Measurements from ENCODE around the gene HMCN2. TPM values are rescaled to one million over a fixed set of nuclear protein-coding genes. Genes with fewer than 3 reads are reported as not detected.

HMCN2 gene
- polyA plus RNA-seq, 3 donors = 1.2 to 1.8 (median 1.6) TPM

- no peak for DNase-seq
Measured at GRCh38 chr9:130366072-130366471, 100.5 kb downstream of the HMCN2 start.

- DNase-seq = no peak
Measured at GRCh38 chr9:130366888-130367550, 101.5 kb downstream of the HMCN2 start.

- DNase-seq = no peak
Measured at GRCh38 chr9:130368631-130369103, 103.1 kb downstream of the HMCN2 start.

GRCh38 chr9:130370226-130370625 lies 104.7 kb downstream of the HMCN2 start:
- no peak for DNase-seq

DNA sequence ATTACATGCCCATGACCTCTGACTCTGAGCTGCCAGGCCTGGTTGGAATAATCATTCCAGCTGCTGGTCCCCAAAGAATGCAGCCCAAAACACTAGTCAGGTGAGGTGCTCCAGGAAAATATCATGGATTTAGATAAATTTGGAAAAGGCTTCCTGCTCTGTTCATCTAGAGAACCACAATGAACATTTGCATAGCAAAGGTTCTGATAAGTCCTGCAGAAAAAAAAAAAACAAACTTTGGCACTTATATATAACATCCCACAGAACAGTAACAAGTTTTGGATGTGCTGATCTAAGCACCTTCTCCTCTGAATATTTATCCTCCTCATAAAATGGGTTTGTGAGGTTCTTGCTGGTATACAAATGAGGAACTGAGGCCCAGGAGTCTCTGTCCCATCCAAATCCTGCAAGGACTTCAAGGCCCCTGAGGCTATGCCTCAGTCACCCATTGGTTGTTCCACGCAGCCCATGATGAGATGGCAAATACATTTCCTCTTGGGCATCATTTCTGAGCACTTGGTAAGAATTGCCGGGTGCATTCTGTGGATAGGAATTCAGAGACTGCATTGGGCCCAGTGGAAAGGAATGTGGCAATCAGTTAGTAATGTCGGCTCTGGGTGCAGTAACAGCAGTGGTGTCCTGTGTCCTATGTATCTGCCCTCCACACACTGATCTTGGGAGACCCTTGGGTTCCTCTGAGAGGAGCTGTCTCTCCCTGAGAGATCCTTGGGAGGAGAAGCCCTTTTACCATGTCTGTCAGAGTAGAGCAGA lies 105.8 kb downstream of the HMCN2 start:
- DNase-seq = no peak

- no peak for DNase-seq
Measured at GRCh38 chr9:130372057-130372456, 106.5 kb downstream of the HMCN2 start.

DNA sequence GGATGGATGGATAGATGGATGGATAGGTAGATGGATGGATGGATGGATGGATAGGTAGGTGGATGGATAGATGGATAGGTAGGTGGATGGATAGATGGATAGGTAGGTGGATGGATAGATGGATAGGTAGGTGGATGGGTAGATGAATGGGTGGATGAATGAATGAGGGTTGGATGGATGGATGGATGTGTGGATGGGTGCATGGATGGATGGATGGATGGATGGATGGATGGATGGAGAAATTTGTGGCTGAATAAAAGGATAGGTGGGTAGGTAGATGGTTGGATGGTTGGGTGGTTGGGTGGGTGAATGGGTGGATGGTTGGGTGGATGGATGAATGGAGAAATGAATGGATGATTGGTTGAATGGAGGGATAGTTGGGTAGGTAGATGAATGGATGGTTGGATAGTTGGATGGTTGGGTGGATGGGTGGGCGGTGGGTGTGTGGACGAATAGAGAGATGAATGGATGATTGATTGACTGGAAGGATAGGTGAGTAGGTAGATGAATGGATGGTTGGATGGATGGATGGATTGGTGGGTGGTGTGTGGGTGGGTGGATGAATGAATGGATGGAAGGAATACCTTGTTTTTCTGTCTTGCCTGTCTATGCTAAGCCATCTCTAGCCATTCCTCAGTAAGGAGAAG lies 108.2 kb downstream of the HMCN2 start:
- no peak for DNase-seq

DNA sequence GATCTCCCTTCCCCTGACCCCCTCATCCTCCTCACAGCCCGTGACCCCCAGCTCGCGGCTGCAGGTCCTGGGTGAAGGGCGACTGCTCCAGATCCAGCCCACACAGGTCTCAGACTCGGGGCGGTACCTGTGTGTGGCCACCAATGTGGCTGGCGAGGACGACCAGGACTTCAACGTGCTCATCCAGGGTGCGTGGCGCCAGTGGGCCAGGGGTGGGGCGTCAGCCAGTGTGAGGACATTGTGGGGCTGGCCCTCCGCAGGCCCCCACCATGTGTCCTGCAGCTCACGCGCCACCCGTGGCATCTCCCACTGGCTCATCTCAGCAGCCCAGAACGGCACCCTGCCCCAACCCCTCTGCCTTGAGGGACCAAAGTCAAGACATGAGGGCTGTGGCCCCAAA lies 112.1 kb downstream of the HMCN2 start:
- DNase-seq = no peak

DNA sequence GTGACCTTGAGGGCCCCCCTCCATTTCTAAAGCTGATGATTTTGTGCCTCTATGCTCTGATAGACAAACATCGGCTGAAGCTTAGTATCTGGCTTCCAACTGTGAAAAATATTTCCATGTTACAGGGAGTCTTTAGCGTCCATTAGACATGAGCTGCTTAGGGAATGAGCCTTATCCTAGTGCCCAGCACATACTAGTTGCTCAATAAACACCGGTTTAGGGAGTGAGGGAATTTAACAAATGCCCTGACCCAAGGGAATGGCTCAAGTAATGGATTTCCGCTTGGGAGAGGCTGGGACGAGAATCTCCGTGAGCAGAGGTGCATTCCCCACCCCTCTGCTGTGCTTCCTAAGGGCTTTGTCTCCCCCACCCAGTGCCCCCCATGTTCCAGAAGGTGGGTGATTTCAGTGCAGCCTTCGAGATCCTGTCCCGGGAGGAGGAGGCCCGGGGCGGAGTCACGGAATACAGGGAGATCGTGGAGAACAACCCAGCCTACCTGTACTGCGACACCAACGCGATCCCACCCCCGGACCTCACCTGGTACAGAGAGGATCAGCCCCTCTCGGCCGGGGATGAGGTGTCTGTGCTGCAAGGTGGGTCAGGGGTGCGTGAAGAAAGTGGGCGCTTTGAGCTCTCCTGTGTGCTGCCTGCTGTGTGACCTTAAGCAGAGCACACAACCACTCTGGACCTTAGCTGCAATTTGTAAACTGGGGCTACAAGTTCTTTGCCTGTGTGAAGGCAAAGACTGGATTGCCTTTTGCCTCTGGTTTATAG lies 113.5 kb downstream of the HMCN2 start:
- no peak for DNase-seq

GRCh38 chr9:130379649-130379970 lies 114.0 kb downstream of the HMCN2 start:
- no peak for DNase-seq

DNA sequence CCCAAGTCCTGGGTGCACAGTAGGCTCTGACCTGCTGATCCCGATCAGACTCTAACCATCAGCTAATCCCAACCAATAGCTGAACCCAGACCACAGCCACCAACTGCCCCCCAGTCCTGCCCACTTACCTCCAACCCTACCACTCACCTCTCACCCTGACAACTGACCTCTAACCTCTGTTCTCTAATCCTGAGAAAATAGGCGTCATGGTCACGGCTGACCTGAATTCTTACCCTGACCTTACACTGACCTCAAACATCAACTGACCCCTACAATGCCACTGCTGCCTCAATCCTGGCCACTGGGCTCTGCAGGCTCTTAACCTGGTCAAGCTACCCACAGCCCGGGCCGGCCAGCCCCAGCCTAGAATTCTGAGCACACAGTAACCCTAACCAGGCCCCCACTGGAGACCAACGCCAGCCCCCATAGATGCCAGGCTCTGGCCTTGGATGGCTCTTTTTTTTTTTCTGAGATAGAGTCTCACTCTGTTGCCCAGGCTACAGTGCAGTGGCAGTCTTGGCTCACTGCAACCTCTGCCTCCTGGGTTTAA lies 115.4 kb downstream of the HMCN2 start:
- DNase-seq = no peak

- no peak for DNase-seq
Measured at GRCh38 chr9:130381660-130382059, 116.1 kb downstream of the HMCN2 start.

DNA sequence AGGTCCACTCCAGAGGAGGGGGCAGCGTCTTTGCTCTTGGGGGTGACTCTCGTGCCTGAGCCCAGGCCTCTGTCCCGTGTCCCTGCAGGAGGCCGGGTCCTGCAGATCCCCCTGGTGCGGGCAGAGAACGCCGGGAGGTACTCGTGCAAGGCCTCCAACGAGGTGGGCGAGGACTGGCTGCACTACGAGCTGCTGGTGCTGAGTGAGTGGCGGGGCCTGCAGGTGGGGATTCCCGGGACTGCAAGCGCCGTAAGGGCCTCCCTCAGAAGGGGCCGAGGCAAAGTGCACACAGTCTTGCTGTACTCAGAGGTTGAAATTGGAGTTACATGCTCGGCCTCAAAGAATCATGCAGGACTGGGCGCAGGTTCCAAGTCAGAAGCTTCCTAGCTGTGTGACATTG lies 116.5 kb downstream of the HMCN2 start:
- DNase-seq = no peak

DNA sequence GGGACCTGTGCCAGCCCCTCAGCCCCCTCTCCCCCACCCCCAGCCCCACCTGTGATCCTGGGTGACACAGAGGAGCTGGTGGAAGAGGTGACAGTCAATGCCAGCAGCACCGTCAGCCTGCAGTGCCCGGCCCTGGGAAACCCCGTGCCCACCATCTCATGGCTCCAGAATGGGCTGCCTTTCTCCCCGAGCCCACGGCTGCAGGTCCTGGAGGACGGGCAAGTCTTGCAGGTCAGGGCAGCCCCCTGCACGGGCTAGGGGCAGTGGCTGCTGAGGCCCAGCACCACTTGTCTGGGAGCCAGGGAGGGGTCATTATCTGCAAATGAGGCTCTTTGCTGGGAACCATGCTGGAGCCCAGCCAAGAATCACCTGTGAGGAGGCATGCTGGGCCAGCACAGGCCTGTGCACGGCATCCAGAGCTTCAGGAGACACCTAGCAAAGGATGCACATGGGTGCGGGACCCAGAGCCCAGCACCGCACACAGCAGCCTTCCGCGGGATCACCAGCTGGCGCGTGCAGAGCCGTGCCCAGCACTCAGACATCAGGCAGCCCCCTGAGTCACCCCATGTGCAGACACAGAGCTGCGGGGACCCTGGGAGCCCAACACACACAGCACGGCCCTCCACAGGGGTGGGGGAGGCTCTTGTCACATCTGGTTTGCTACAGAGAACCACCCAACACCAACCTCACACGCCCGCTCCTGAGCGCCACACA lies 117.2 kb downstream of the HMCN2 start:
- DNase-seq = no peak

- no peak for DNase-seq
Measured at GRCh38 chr9:130383350-130383715, 117.8 kb downstream of the HMCN2 start.

DNA sequence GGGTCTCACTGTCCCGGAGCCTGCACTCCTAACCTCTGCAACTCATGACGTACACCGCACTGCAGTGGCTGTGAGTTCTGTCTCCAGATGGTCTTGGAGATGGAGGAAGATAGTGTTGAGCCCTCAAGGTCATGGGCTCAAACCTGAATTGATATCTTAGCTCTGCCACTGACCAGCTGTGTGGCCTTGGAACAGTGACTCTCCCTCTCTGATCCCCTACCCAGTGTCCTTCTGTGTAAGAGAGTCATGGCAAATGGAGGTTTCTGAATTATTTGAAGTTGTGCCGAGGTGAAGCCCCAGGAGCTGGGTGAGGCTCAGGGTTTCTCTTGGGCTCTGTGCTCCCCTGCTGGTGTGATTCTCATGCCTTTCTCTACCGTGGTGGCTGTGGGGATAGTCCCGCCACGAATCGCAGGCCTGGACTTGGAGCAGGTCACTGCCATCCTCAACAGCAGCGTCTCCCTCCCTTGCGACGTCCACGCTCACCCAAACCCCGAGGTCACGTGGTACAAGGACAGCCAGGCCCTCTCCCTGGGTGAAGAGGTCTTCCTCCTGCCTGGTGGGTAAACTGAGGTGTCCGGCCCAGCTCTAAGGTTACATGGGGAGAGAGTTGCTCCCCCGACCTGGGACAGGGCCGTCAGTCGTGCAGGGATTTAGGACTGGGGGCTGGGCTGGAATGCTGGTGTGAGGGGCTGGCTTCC lies 118.6 kb downstream of the HMCN2 start:
- DNase-seq = no peak

GRCh38 chr9:130385257-130385656 lies 119.7 kb downstream of the HMCN2 start:
- DNase-seq = no peak

GRCh38 chr9:130387398-130387797 lies 121.8 kb downstream of the HMCN2 start:
- no peak for DNase-seq

- DNase-seq = no peak
Measured at GRCh38 chr9:130387905-130388304, 122.3 kb downstream of the HMCN2 start.

GRCh38 chr9:130390390-130390789 lies 124.8 kb downstream of the HMCN2 start:
- no peak for DNase-seq

GRCh38 chr9:130390986-130391385 lies 125.4 kb downstream of the HMCN2 start:
- no peak for DNase-seq

Data from renal pelvis (tissue), 4 donors.